GM18870 (cell line): ENCODE results near the gene MAGI2.
"Not testable (repeated sequence)": the region's sequence is repeated elsewhere in the genome, so short reads cannot be mapped to it uniquely, and the experiment has no call there.

Experiments
- ATAC-seq: cut with Tn5 transposase; IDR thresholded peaks from one replicate; pipeline ENCODE4 v1.9.1; 2021; ENCODE audit warnings: moderate library complexity; ENCODE audit not compliant: unreplicated experiment

MAGI2 gene

DNA sequence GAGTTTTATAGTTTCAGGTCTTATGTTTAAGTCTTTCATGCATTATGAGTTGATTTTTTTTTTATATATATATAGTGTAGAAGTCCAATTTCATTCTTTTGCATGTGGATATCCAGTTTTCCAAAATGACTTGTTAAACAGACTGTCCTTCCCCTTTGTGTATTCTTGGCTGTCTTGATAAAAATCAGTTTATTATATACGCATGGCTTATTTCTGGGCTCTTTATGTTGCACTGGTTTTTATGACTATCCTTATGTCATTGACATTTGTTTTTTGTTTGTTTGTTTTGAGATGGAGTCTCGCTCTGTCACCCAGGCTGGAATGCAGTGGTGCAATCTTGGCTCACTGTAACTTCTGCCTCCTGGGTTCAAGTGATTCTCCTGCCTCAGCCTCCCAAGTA is 485.9 kb downstream of the MAGI2 start:
- not testable (repeated sequence) for ATAC-seq

DNA sequence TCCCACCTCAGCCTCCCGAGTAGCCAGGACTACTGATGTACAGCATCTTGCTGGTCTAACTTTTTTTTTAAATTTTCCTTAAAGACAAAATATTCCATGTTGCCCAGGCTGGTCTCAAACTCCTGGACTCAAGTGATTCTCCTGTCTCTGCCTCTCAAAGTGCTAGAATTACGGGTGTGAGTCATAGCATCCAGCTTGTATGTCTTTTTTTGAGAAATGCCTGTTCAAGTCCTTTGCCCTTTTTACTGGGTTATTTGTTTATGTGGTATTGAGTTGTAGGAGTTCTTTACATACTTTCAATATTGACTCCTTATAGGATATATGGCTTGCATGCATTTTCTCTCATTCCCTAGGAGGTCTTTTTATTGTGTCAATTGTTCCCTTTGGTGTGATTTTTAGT is 486.4 kb downstream of the MAGI2 start:
- ATAC-seq: no peak

DNA sequence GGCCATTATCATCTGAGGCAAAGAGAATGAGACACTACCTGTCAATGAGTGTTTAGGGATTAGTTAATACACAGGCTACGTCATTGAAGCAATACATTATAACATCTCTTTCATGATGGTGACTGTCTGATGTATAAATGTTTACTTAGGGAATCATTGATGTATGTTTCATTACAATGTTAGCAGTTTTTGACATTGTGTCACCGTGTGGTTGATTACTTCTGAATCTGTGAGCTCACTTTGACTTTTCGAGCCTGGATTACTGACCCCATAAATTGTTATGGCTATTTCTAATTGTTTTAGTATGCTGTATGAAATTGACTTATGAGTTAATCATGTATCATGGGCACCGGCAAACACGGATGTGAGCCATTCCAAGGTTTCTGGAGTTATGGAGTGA is 494.0 kb downstream of the MAGI2 start:
- no peak for ATAC-seq

DNA sequence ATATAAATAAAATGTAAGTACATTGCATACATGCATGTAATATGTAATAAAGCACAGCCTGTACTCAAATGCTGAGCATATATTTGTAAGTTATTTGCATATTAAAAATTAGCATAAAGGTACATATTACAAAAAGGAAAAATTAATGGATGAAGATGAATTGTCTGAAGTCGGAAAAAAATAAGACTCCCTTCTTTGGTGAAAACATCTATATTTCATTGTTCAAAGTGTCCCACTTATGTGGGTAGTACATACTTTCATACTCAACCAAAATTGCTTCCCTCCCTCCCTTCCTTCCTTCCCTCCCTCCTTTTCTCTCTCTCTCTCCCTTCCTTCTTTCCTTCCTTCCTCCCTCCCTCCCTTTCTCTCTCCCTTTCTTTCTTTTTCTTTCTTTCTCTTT is 498.1 kb downstream of the MAGI2 start:
- ATAC-seq: no peak

DNA sequence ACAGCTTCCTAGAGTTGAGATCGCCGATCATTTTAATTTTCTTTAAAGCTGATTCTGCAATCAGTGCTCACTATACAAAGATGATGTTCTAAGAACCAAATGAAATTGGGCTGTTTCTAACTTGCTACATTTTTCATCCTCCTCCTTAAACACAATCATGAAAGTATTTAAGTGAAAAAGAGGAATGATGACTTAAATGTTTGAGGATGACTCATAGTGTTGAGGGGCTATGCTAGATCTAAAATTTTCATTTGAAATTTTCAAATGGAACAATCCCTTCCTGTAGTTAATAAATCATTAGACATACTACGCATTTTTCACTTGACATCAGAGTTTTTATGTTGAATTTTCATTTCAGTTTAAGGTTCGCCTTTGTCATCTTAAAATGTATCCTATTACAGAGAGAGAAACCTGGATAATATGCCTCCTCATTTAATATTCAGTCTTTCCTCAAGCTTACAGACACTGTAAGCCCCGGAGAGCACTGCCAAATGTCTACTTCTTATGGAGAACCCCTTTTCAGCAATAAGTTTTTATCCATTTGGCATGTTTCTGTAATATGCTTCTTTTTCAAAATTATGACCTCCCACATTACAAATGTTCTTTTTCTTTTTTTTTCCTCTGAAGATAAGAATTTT is 499.6 kb downstream of the MAGI2 start:
- ATAC-seq: no peak

DNA sequence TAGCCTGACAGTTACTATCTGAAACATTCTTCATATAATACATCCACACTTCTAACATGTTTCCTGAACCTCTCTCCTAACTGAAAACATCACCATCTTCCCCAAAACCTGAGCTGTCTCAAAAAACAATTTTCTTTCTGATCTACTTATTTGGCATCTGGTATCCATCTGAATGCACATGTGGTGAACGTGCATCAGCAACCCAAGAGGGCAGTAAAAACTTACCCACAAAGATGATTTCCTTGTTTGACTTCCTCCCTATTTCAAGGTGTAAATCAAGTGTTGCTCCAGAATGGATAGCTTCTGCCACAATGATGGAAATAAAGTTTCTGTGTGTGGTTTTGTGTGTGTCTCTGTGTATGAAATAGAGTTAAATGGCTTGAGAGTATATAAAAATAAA is 500.4 kb downstream of the MAGI2 start:
- no peak for ATAC-seq

DNA sequence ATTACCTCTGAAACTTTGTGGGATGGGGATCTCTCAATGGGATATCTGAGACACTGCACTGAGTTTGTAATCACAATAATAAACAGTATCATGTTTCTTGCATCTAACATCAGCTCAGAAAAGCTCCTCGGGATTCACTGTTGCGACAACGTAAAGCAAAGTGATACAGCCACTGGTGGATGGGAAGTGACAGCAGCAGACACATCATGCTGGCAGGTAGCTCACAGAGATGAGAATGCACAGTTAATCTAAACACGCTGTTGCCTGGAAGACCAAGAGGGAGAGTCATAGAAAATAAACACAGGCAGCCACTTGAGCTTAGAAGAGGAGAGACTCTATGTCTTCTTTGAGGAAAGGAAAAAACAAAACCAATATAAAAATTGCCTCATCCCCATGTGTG is 513.8 kb downstream of the MAGI2 start:
- no peak for ATAC-seq

DNA sequence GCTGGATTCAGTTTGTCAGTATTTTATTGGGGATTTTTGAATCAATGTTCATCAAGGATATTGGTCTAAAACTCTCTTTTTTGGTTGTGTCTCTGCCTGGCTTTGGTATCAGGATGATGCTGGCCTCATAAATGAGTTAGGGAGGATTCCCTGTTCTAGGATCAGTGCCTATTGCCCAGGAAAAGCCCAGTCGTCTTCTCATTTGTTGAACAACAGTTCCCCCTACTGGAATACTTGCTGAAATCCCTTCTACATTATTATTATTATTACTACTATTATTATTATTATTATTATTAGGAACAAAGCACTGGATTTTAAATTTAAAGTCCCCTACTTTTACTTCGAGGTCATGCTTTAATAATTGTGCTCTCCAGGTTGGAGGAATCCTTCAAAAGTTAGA is 528.9 kb downstream of the MAGI2 start:
- no peak for ATAC-seq

DNA sequence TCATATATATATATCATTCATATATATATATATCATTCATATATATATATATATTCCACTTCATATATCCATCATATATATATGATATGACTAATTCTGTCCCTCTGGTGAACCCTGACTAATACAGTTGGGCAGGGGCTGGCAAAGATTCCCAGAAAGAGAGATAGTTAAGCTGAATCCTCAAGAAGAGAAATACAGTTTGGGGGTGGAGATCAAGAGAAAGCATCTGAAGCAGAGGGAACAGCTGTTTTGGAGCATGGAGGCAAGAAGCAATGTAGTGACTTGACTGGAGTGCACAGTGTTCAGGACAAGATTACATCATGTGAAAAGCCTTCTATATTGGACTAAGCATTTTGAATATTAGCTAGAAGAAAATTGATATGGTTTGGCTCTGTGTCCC is 540.7 kb downstream of the MAGI2 start:
- no peak for ATAC-seq

DNA sequence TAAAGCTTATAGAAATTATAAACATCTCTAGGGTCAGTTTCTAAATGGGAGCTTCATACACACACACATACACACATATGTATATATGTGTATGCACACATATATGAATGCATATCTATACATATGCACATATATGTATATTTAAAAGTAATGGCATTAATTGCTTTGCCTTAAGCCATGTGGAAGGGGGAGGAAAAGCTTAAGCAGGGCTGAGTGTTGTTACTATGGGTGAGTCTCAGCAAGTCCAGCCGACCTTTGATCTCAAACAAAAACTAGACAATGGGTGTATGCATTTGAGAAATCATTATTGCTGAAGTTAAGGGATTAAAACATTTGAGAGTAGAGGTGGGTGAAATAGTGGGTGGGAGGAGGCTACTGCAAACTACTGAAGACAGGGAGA is 546.7 kb downstream of the MAGI2 start:
- no peak for ATAC-seq

DNA sequence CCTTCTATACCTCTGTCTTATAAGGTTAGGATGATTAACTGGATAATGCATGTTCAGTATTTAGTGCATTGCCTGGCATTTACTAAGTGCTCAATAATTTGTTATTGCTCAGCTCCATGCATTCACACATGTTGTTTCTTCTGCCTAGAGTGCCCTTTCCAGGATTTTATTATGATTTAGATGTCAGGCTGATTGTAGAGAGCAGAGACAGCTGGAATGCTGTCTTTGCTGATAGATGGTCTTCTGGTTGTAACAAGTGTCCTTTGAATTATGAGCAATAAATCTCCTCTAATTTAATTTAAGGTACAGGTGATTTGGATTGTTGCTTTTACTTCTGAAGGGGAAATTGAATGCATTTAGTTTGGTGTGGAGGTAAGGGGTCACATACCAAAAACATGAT is 548.0 kb downstream of the MAGI2 start:
- no peak for ATAC-seq

DNA sequence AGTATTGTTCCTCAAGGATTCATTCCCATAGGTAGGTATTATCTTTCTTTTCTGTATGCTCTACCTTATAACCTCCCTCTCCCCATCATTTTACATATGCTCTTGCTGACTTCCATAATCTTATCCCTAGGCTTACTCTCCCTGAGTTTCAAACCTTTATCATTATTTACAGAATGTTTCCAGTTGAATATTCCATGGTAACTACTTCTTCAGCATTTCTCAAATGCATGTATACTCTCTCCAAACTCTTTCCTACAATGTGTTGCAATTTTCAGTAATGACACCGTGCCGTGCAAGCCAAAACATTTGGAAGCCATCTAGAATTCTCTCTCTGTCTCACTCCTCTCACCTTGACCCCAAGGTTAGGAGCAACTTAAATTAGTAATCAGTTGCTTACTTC is 548.5 kb downstream of the MAGI2 start:
- ATAC-seq: no peak

DNA sequence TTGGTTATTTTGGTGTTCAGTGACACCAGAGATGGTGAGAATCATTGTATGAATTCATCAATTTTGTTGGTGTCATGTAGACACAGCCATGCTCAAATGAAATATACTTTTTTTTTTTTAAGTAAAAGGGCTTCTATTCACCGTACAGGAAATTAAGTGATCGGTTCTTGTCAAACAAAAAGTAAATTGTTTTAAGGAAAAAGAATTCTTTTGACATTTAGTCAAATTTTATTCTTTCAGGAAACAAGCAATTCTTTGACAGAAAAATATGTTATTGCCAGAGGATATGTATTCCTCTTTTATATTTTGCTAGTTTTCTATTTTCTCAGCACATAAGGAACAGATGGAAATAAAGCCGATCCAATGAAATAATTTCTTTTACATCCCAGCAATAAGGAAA is 551.9 kb downstream of the MAGI2 start:
- no peak for ATAC-seq

DNA sequence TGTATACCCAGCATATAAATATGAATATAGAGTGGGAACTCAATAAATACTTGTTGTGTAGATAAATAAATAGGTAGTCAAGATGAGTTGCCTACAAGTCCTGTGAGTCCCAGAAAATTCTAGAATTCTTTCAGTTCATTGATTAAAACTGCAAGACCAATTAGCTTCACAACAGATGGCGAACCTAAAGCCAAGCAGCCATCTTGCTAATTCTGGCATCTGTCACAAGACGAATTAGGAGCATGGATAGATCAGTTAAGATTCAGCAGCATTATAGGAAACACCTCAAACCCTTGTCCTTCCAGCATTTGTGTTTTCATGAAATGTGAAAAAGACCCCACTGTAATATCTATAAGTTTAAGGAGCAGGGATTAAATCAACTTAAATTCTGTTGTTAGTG is 552.7 kb downstream of the MAGI2 start:
- no peak for ATAC-seq

DNA sequence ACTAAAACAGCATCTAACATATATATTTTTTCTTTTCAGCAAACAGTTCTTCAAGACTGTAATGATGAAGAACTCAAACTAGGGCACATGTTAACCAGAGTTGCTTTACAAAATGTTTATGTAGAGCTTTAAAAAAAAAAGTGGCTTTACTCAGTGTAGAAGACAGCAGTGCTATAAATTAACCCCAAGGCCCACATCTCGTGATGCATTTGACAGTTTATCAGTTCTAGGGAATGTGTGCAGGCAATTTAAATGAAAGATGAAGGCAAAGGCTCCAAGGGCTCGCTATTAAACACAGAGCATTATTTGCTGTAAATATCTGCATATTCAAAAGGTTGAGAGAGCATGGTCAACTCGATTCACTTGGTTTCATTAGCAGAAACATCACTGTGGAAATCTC is 558.1 kb downstream of the MAGI2 start:
- no peak for ATAC-seq

DNA sequence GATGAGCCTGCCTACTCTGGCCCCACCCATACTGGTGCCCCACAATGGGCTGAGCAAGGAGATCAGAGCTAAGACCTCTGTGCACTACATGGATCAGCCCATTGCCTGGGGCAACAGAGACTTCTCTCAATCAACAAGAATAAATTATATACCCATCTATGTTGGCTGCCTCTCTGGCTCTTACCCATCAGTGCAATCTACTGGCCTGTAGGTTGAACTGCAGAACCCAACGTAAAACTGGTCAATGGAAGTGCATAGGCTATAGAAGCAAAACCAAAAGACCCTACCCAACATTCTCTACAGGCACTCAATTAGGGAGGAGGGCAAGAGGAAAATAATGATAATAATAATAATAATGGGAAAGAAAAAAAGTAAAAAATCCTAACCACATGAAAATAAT is 574.3 kb downstream of the MAGI2 start:
- ATAC-seq: no peak

DNA sequence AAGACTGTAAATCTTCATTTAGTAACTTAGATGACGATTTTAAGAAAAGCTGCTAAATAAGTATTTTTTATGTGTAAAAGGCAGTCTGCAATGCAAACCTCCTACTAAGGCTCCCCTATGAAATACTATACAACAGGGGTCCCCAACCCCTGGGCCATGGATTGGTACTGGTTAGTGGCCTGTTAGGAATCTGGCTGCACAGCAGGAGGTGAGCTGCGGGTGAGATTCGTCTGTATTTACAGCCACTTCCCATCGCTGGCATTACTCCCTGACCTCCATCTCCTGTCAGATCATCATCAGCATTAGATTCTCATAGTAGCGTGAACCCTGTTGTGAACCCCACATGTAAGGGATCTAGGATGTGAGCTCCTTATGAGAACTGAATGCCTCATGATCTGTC is 580.4 kb downstream of the MAGI2 start:
- ATAC-seq: no peak

DNA sequence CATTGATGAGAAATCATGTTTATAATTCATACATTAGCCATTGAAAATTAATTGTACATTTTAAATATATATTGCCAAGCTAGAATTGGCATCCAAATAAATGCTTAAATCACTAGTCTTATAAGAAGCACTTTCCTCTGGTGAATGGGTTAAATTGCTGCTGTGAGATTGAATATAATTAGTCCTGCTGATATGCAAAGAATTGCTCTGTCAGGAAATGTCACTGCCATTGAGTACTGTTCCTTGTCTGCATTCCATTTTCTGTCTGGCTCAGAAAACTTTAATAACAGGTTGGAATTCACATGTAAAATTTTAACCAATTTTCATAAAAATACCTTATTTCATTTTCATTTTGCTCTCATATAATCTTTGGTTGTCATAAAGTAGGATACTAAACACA is 589.1 kb downstream of the MAGI2 start:
- no peak for ATAC-seq

DNA sequence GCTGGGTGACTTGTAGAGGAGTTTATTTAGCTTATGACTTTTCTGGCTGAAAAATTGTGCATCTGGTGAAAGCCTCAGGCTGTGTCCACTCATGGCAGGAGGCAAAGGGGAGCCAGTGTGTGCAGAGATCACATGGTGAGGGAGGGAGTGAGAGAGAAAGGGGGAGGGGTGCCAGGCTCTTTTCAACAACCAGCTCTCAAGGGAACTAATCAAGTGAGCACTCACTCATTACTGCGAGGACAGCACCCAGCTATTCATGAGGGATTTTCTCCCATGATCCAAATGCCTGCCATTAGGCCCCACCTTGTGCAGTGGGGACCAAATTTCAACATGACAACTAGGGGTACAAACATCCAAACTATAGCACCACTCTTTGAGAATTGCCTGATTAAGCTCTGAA is 590.2 kb downstream of the MAGI2 start:
- ATAC-seq: no peak

DNA sequence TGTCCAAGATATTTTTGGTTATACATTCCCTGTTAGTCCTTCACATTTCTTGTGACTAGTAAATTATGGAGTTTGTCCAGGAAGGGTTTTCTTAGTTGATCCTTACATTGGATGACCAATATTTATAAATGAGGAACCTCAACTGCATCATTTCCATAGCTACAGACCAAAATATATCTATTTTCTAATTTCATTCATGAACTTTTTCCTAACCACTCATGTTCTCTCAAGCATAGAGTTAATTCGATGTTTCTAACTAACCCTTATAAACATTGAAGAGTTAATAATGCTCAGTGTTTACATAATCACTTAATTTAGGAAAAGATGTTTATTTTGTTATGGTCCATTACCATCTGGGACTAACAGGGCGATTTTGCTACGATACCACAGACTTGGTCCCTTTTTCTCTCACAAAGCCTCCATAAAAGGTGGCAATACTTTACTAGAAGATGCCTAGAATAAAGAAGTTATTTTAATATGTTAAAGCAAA is 591.0 kb downstream of the MAGI2 start:
- ATAC-seq: no peak

DNA sequence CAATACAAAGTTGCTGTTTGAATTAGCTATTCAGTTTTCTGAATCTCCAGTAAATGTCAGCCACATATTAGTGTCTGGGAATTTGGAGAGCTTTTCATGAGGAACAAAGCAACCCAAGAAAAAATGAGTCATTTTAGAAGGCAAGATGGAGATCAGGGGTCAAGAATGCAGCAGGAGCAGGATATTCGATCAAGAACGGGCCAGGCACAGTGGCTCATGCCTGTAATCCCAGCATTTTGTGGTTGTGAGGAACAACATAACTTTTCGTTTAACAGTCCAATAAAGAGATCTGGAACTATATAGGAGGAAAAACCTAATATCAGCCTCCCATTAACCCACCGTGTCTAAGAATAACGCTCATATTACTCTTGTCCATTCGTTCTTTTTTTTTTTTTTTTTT is 600.5 kb downstream of the MAGI2 start:
- no peak for ATAC-seq

DNA sequence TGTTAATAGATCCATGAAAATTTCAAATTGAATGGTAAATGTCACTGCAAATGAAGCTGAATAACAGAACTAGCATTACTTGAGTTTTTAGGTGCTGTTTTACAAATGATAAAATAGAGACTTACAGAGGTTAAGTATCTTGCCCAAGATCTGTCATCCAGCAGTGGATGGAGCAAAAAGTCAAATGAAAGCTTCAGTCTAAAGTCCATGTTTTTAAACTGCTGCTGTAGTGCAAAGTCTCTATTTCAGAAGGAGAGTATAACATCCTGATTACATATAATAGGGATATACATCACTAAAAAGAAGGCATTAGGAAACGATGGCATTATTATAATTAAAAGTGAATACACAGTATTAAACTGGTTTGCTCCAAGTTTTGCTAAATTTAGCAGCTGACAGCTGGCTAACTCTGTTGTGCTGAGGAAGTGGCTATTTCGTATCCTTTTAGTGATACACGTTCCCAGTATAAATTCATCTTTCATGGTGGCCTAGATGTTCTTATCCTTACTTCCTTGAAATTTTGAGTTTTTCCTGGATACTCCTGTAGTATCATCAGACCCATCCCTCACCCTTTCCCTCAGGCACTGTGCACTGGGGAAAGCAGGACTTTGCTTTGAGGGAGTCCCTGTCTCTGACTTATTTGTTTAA is 603.2 kb downstream of the MAGI2 start:
- ATAC-seq: no peak

DNA sequence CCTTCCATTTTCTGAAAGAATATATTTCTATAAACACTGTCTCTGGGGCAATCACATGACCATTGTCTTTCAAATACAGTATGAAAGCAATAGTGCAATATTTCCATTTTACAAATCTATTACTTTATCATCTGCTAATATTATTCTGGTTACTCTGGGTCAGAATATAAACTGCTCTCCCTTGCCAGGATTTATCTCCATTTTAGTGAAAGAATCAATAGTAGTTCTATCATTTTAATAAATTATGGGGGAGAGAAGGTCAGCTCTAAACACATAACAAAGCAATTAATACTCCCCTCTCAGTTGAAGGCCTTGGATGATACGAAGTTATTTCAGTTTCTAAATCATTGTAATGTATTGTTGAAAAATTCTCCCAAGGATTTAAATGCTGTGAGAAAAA is 608.3 kb downstream of the MAGI2 start:
- ATAC-seq: no peak
